ENCODE measurements around the gene PDIK1L.

Gene PDIK1L

GRCh38 chr1:26069941-26070295 is 41.7 kb upstream of the PDIK1L start:
- no peaks in the 10 kb centered on the region for H3K9me3 Mint-ChIP-seq
- H3K27me3 Mint-ChIP-seq (ENCODE audit: low read depth) = peaks cover 41% of the 10 kb centered on the region
- H3K36me3 Mint-ChIP-seq (ENCODE audit: low read depth) = no peaks in the 10 kb centered on the region
- H3K4me3 Mint-ChIP-seq = no peak overlapping the region
- H3K27ac Mint-ChIP-seq = no peak overlapping the region
- TF ChIP-seq, protein P1, sequence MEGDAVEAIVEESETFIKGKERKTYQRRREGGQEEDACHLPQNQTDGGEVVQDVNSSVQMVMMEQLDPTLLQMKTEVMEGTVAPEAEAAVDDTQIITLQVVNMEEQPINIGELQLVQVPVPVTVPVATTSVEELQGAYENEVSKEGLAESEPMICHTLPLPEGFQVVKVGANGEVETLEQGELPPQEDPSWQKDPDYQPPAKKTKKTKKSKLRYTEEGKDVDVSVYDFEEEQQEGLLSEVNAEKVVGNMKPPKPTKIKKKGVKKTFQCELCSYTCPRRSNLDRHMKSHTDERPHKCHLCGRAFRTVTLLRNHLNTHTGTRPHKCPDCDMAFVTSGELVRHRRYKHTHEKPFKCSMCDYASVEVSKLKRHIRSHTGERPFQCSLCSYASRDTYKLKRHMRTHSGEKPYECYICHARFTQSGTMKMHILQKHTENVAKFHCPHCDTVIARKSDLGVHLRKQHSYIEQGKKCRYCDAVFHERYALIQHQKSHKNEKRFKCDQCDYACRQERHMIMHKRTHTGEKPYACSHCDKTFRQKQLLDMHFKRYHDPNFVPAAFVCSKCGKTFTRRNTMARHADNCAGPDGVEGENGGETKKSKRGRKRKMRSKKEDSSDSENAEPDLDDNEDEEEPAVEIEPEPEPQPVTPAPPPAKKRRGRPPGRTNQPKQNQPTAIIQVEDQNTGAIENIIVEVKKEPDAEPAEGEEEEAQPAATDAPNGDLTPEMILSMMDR (IDR thresholded peaks at IDR 0.05; ENCODE audit: unreplicated experiment in 3 of 3) = no peak
- peaks cover 32% of the 10 kb centered on the region for H3K4me1 Mint-ChIP-seq

- no peaks in the 10 kb centered on the region for H3K9me3 Mint-ChIP-seq
- H3K4me3 Mint-ChIP-seq = no peak overlapping the region
- H3K27ac Mint-ChIP-seq = no peak overlapping the region
- H3K4me1 Mint-ChIP-seq = peaks cover 31% of the 10 kb centered on the region
- TF ChIP-seq, protein P1 (IDR thresholded peaks at IDR 0.05; ENCODE audit: unreplicated experiment in 3 of 3) = no peak
- H3K27me3 Mint-ChIP-seq (ENCODE audit: low read depth) = peaks cover 45% of the 10 kb centered on the region
- H3K36me3 Mint-ChIP-seq (ENCODE audit: low read depth) = no peaks in the 10 kb centered on the region
These were observed 41.2 kb upstream of the PDIK1L start for GRCh38 chr1:26070296-26070962.

- H3K36me3 Mint-ChIP-seq (ENCODE audit: low read depth) = no peaks in the 10 kb centered on the region
- H3K27me3 Mint-ChIP-seq (ENCODE audit: low read depth) = peaks cover 48% of the 10 kb centered on the region
- TF ChIP-seq, protein P1 (IDR thresholded peaks at IDR 0.05; ENCODE audit: unreplicated experiment in 3 of 3) = no peak
- H3K27ac Mint-ChIP-seq = no peak overlapping the region
- no peak overlapping the region for H3K4me3 Mint-ChIP-seq
- H3K9me3 Mint-ChIP-seq = no peaks in the 10 kb centered on the region
- peaks cover 26% of the 10 kb centered on the region for H3K4me1 Mint-ChIP-seq
These were observed 40.7 kb upstream of the PDIK1L start for GRCh38 chr1:26070963-26071342.

- H3K4me1 Mint-ChIP-seq = peaks cover 22% of the 10 kb centered on the region
- TF ChIP-seq, protein P1 (IDR thresholded peaks at IDR 0.05; ENCODE audit: unreplicated experiment in 3 of 3) = no peak
- H3K36me3 Mint-ChIP-seq (ENCODE audit: low read depth) = no peaks in the 10 kb centered on the region
- H3K27ac Mint-ChIP-seq = no peak overlapping the region
- no peak overlapping the region for H3K4me3 Mint-ChIP-seq
- H3K27me3 Mint-ChIP-seq (ENCODE audit: low read depth) = peaks cover 55% of the 10 kb centered on the region
- H3K9me3 Mint-ChIP-seq = no peaks in the 10 kb centered on the region
These were observed 39.3 kb upstream of the PDIK1L start for GRCh38 chr1:26072305-26072704.

GRCh38 chr1:26075421-26076144 is 36.0 kb upstream of the PDIK1L start:
- Mint-ChIP-seq H3K36me3 (ENCODE audit: low read depth) (no peaks in the 10 kb centered on the region), H3K4me3 (no peak overlapping the region), H3K27me3 (ENCODE audit: low read depth) (peaks cover 37% of the 10 kb centered on the region), H3K9me3 (no peaks in the 10 kb centered on the region), H3K4me1 (peaks cover 24% of the 10 kb centered on the region), H3K27ac (no peak overlapping the region)
- TF ChIP-seq, protein P1 (IDR thresholded peaks at IDR 0.05; ENCODE audit: unreplicated experiment in 3 of 3) = no peak

DNA sequence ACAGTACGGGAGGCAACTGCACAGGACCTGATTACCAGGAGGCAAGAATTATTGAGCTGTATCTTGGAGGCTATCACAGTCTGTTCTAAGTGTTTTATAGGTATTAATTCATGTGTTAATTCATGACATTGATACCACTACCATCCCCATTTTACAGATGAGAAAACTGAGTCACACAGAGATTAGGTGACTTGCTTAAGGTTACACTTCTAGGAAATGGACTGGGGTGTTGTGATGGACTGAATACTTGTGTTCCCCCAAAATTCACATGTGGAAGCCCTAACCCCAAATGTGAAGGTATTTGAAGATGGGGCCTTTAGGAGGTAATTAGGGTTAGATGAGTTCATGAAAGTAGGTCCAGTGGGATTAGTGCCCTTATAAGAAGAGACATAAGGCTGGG is 34.1 kb upstream of the PDIK1L start:
- Mint-ChIP-seq H3K27me3 (ENCODE audit: low read depth) (peaks cover 28% of the 10 kb centered on the region), H3K4me3 (no peak overlapping the region), H3K36me3 (ENCODE audit: low read depth) (no peaks in the 10 kb centered on the region)

More for the DNA sequence above, 34.1 kb upstream of the PDIK1L start:
- TF ChIP-seq, protein P1 (IDR thresholded peaks at IDR 0.05; ENCODE audit: unreplicated experiment in 3 of 3) = no peak
- peaks cover 18% of the 10 kb centered on the region for H3K4me1 Mint-ChIP-seq
- H3K9me3 Mint-ChIP-seq = no peaks in the 10 kb centered on the region
- no peak overlapping the region for H3K27ac Mint-ChIP-seq

Measured in nephron (organoid).